Measurements from ENCODE around the gene OR51M1.

Gene OR51M1

GRCh38 chr11:5394091-5394490 is 10.5 kb downstream of the OR51M1 start:
- DNase-seq, result no peak

GRCh38 chr11:5398936-5399335 is 15.3 kb downstream of the OR51M1 start:
- DNase-seq, result no peak

- DNase-seq, result no peak
Observed at GRCh38 chr11:5405173-5405572, 21.6 kb downstream of the OR51M1 start.

DNA sequence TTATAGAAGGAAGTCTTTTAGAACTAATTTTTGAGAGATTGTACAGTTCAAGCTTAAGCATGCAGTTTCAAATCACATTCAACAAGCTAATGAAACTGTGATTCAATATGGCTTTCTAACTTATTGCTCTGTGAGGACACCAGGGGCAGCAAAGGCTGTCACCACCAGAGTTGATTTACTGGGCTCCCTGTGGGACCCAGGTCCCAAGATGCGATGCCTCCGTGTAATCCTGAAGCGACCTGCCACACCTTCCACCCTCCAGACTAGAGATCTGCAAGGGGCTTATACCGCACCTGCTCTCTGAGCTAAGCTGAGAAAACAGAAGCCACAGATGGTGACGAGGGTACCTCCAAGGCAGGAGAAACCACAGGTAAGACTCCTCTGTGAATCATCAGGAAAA is 37.4 kb downstream of the OR51M1 start:
- no peak for DNase-seq

DNA sequence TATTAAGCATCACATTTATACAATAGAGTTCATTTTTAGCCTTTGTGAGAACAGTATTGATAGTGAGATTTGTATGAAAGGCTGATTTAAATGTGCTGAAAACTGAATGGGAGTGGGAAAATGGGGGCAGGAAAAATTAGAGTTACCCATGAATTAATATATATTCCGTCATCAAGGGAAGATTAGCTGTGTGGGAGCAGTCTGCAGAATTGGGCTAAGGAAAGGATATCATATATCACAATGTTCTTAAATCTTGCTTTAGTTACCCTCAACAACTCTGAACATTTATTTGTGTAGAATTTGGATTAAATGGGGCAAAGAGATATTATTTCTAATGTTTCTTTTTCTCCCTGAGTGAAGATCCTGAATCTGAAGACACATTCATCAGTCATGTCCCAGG is 38.2 kb downstream of the OR51M1 start, which contains the start of gene OR51Q1:
Gene OR51Q1 (plus strand): TSS at position 301 of the 400 bp plus-strand sequence. CDS start 90 bp downstream, at position 391.
- no peak for DNase-seq

DNA sequence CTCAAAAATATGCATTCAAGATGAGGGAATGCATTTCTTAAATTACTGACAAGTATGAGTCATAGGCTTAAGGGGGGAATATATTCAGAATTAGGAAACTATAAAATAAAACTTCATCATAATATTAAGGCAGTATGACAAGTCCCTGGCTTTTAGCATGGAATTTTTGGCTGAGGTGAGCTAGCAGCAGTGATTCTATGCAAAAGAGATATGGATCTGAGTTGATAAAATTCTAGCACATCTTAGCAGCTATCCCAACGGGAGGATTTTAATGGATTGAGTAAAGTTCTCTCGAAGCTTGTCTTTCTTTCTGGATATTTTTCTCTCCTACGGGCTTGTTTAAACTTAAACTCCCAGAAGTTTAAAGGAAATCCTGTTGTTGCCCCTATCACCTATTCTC is 39.5 kb downstream of the OR51M1 start:
- no peak for DNase-seq

DNA sequence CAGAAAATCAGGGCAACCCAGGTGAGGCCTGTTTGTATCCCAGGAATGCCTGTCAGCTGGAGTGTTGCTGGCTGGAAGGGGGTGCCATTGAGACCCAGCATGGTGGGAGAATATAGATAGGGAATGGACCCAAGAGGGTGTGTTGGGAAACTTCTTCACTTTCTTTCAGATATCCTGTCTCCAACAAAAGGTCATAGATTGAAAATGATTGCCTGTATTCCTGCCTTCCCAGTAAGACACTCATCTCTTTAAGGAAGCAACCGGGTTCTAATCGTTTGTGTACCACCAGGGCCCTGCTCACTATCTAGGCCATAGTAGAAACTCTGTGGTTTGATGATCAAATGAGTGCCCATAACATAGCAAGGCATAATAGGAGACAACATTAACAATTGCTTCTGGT is 57.8 kb downstream of the OR51M1 start, which contains the start of gene OR51I1:
Gene OR51I1 (minus strand): TSS at position 101 of the 400 bp plus-strand sequence. CDS start 0 bp downstream, at position 101.
- no peak for DNase-seq
